Measurements from ENCODE around the gene PIK3CA.
"Not testable (repeated sequence)": the region's sequence is repeated elsewhere in the genome, so short reads cannot be mapped to it uniquely, and the experiment has no call there.

The PIK3CA gene

DNA sequence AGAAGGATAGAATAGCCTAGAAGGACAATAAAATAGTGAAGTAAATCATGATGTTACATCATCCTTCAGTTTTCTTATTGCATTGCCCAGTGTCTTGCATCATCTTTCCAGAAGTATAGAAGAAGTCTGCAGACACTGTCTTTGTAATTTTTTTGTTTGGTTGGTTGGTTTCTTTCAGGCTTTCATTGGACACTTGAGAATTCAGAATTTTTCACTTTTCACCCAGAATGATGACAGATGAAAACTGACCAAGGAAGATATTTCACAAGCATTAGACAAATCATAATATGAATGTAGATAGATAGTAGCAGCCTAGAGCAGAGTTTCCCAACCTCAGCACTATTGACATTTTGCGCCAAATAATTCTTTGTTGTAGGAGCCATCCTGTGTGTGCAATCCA, 67.4 kb downstream of the PIK3CA start:
- DNase-seq = not testable (repeated sequence)

DNA sequence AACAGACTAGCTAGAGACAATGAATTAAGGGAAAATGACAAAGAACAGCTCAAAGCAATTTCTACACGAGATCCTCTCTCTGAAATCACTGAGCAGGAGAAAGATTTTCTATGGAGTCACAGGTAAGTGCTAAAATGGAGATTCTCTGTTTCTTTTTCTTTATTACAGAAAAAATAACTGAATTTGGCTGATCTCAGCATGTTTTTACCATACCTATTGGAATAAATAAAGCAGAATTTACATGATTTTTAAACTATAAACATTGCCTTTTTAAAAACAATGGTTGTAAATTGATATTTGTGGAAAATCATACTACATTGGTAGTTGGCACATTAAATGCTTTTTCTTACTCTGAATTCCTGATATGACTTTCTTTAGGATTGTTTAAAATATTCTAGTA, 70.1 kb downstream of the PIK3CA start:
- not testable (repeated sequence) for DNase-seq

GRCh38 chr3:179223548-179223947, 75.4 kb downstream of the PIK3CA start:
- no peak for DNase-seq

GRCh38 chr3:179224584-179224983, 76.4 kb downstream of the PIK3CA start:
- no peak for DNase-seq

GRCh38 chr3:179227349-179227748, 79.2 kb downstream of the PIK3CA start:
- no peak for DNase-seq

GRCh38 chr3:179229177-179229576, 81.0 kb downstream of the PIK3CA start:
- DNase-seq = no peak

DNA sequence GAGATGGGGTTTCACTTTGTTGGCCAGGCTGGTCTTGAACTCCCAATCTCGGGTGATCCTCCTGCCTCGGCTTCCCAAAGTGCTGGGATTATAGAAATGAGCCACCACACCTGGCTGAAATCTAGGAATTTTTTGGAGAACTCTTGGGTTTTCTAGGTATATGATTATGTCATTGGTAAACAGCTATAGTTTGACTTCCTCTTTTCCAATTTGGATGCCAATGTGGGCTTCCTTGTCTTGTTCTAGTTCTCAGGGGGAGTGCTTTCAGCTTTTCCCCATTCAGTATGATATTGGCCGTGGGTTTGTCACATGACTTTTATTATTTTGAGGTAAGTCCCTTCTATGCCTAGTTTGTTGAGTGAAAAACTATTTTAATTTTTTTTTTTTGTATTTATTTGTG, 84.9 kb downstream of the PIK3CA start:
- DNase-seq = no peak

- DNase-seq = no peak
Measured at GRCh38 chr3:179234199-179234598, 86.0 kb downstream of the PIK3CA start.

GRCh38 chr3:179236669-179237301, 88.6 kb downstream of the PIK3CA start:
- no peak for DNase-seq

DNA sequence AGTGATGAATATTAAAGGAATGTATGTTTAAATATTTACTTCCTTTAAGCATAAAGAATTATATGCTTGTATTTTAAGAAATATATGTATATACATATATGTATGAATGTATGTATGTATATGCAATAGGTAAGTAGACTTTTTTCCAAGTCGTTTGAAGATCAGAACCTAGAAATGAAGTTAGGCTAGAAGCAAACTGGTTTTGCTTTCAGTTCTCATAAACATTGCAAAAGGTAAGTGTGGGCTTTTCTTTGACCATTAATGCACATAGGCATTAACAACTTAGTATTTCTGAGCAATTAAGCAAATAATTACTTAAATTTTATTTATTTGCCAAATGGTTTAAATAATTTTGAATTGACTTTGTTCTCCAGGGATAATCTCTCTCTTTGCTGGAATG, 92.1 kb downstream of the PIK3CA start:
- DNase-seq = not testable (repeated sequence)

DNA sequence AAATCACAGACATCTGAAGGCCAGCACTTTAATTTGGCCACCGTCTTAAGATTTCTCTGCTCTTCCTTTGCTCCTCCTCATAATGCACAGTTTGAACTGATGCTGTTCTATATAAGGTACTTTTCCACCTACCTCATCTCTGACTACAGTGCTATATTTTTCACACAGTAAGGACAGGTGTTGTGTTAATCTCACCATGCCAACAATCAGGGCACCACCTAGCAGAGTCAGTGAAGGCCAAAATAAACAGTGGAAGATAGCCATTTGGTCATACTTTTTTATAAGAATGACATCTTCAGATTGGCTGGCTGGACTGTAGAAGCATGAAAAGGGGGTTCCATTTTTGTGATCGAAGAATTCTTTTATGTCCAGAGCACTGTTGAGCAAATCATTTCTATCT, 94.7 kb downstream of the PIK3CA start:
- not testable (repeated sequence) for DNase-seq

GRCh38 chr3:179244878-179245277, 96.7 kb downstream of the PIK3CA start:
- no peak for DNase-seq

GRCh38 chr3:179247289-179248015, 99.3 kb downstream of the PIK3CA start:
- DNase-seq = no peak

DNA sequence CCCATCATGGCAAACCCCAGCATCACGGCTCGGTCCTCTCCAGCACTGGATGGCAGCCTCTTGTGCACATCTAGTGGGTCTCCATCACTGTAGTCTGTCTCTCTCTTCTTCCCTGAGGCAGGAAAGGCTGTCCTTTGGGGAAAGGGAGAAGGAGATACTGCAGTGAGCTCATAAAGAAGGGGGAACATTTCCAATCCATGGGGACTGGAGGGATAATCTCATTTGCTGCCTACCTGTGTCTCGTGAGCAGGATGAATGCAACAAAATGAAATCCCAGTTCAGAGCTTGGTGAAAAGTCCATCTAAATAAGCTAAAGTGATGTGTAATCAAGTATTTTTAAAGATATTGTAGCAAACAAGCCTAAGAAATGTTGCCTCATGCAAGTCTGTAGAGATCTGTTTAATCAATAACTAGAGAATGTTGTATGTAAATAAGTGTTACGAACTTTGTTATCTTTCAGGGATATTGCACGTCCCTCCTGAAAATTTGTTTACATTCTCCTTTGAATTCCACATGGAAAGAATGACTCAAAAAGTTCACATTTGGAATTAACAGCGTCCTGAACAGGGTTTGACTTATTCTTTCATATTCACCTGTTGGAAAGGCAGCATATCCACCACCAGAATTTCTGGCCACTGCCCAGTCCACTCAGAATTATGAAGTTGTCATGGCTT, 102.8 kb downstream of the PIK3CA start, which contains the start of gene KCNMB3:
TSS of gene KCNMB3 (minus strand) at position 312 of the 674 bp plus-strand sequence. CDS start at position 188, 124 bp downstream.
- no peak for DNase-seq

DNA sequence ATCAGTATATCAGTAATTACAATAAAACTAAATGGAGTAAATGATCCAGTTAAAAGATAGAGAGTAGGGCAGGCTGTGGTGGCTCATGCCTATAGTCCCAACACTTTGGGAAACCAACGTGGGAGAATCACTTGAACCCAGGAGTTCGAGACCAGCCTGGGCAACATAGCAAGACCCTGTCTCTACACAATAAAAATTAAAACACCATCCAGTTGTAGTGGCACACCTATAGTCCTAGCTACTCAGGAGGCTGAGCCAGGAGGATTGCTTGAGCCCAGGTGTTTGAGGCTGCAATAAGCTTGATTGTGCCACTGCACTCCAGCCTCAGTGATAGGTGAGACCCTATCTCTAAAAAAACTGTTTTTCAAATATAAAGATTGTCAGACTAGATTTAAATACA, 108.7 kb downstream of the PIK3CA start:
- DNase-seq = no peak

DNA sequence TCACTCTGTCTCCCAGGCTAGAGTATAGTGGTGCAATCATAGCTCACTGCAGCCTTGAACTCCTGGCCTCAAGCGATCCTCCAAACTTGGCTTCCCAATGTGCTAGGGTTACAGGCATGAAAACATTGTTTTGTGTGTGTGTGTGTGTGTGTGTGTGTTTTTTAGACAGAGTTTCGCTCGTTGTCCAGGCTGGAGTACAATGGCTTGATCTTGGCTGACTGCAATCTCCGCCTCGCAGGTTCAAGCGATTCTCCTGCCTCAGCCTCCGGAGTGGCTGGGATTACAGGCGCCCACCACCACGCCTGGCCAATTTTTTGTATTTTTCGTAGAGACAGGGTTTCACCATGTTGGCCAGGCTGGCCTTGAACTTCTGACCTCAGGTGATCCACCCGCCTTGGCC, 109.6 kb downstream of the PIK3CA start:
- DNase-seq = not testable (repeated sequence)

DNA sequence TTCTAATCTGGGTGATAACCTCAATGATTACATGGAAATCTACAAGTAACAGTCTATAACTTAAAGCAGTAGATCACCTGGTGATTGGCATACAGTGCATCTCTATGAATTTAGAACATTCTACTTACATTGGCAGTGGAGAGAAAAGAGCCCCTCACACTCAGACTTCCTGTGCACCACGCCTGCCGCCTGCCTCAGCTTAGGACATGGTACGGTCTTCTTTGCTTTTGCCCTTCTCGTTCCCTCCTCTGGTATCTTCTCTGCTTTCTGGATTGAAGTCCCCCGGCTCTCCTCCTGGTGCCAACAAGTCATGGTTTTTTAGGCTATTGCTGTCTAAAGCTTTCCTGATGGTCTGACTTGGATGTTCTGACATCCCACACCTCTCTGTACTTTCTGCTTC, 110.7 kb downstream of the PIK3CA start:
- no peak for DNase-seq

DNA sequence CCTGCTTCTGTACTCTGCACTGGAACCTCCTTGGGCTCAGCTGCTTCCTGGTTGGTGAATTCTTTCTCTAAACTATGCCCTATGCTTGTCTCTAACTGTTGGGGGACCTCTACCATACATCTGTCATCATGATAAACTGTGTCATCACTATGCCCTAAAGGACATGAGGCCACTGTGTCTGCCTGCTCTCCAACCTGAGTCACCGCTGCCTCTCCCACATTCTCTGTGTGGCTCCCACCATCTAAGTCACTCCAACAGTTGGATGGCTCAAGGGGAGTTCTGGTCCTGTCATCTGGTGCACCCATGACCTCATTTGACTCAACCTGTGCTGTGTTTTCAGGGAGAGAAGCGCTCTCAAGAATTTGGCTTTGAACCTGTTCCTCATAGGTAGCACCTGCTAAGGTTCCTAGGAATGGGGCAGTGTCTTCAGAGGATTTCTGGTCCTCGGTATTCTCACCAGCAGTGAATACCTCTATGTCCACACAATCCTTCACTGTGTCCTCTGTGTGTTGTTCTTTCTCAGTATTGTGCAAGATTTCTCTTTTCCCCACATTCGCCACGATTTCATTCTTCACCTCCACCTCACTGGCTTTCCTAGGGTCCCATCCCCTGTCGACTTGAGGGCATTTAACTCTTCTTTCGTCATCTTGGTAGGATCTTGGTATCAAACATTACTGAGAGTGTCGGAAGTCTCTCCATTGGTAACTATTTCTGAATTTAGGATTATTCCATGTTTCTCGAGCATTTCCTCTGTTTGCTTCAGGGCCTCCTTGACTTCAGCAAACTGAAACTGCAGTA, 112.0 kb downstream of the PIK3CA start:
- DNase-seq = not testable (repeated sequence)

GRCh38 chr3:179260949-179261765, 113.0 kb downstream of the PIK3CA start:
- peak; percentile 76 for DNase-seq

DNA sequence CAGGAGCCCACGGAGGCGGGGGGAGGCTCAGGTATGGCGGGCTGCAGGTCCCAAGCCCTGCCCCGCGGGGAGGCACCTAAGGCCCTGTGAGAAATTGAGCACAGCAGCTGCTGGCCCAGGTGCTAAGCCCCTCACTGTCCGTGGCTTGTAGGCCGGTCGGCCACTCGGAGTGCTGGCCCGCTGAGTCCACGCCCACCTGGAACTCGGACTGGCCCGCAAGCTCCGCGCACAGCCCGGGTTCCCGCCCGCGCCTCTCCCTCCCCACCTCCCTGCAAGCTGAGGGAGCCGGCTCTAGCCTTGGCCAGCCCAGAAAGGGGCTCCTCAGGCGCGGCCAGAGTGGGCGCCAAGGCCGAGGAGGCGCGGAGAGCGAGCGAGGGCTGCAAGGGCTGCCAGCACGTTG, 115.0 kb downstream of the PIK3CA start:
- DNase-seq = no peak

- no peak for DNase-seq
Measured at GRCh38 chr3:179264449-179264848, 116.3 kb downstream of the PIK3CA start.

DNA sequence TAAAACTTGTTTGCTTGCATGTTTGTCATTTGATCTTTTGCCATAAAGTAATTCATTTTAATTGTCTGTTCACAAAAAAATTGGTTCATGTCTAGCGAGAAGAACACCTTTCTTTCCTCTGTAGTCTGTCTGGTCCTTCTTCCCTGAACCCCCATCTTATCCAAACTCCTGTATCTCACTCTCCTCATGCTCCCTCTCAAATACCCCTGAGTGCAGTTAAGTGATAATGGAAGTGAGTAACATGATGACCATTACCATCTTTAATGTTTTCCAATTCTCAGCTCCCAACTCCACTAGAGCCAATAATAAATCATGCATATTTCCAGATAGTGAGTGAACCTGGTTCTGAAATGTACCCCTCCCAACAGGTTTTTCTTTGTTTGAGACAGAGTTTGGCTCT, 116.9 kb downstream of the PIK3CA start:
- DNase-seq = no peak
